Right renal cortex interstitium (tissue), 3 donors: ENCODE data around the gene CD7. TPM values are rescaled to one million over a fixed set of nuclear protein-coding genes. Genes with fewer than 3 reads are reported as not detected.

ENCODE experiments used
- DNase-seq, 3 donors: peaks; one replicate each; pipeline ENCODE4 v3.0.0-alpha.2; 2013; ENCODE audit warnings: low read depth in 3 of 3, low spot score in 2 of 3
- polyA plus RNA-seq, 3 donors: library from polyadenylated mRNA; unstranded; fragments of 120-200 nt; gene quantifications; one replicate each; pipeline ENCODE4 v1.2.1, GENCODE V29; 2013; ENCODE audit not compliant: insufficient read length in 3 of 3

CD7 gene
- polyA plus RNA-seq, 3 donors = 0.28 to 0.43 (median 0.31) TPM

DNA sequence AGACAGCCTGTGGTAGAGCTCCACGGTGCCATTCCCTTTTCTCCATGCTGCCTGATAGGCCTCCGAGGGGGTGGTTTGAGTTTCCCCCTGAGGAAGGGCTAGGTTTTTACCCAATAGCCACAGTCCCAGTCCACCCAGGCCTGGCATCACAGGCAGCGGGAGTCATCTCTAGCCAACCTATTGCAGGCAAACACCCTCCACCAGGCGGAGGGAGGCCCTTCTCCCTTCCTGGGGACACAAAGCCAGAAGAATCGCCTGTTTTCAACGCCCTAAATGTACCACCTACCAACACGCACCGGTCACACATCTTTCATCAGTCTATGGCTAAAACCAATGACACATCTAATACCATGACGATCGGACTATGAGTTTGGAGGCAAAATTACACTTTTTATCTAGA is 51.3 kb downstream of the CD7 start:
- DNase-seq = no peak

Other genes starting within 250 kb of the CD7 start
- 10 to 100 TPM; 26.6 to 34.2 (median 26.6) TPM for gene FASN, start 219.4 kb downstream of the CD7 start, polyA plus RNA-seq
- gene CCDC57, start 104.8 kb downstream of the CD7 start, polyA plus RNA-seq = 10 to 100 TPM; 31.9 to 35.2 (median 35.0) TPM
- 1 to 10 TPM; 6.2 to 7.3 (median 6.3) TPM for gene SLC16A3, start 88.6 kb downstream of the CD7 start, polyA plus RNA-seq
- 100 to 1,000 TPM; 108 to 115 (median 112) TPM for gene CSNK1D, start 43.9 kb downstream of the CD7 start, polyA plus RNA-seq
- gene SECTM1, start 16.2 kb upstream of the CD7 start, polyA plus RNA-seq = 1 to 10 TPM; 1.2 to 1.7 (median 1.4) TPM
- gene TEX19, start 41.6 kb upstream of the CD7 start, polyA plus RNA-seq = not detected
- under 1 TPM; 0.11 to 0.61 (median 0.41) TPM for gene UTS2R, start 54.2 kb upstream of the CD7 start, polyA plus RNA-seq
- 10 to 100 TPM; 25.8 to 29.9 (median 28.5) TPM for gene HEXD, start 100.7 kb upstream of the CD7 start, polyA plus RNA-seq
- gene OGFOD3, start 101.0 kb upstream of the CD7 start, polyA plus RNA-seq = 10 to 100 TPM; 21.6 to 23.7 (median 22.0) TPM
- gene CYBC1, start 133.1 kb upstream of the CD7 start, polyA plus RNA-seq = 10 to 100 TPM; 40.6 to 44.6 (median 44.6) TPM
- 10 to 100 TPM; 69.8 to 80.9 (median 79.2) TPM for gene NARF, start 141.1 kb upstream of the CD7 start, polyA plus RNA-seq
- 10 to 100 TPM; 35.2 to 37.9 (median 36.0) TPM for gene FOXK2, start 202.1 kb upstream of the CD7 start, polyA plus RNA-seq